VCaP (cell line): ENCODE measurements around the gene DCPS.

ENCODE experiments used
- H3K27ac ChIP-seq: fragments of 450-650 bp; 2 replicates; pipeline ENCODE4 v1.5.1; 2017
- CTCF ChIP-seq: fragments of 450-650 bp; conservative IDR thresholded peaks from 2 replicates; pipeline ENCODE4 v1.5.1; 2017; ENCODE audit warnings: mild to moderate bottlenecking, moderate library complexity

DCPS gene

GRCh38 chr11:126328938-126329643 is 25.2 kb downstream of the DCPS start:
- H3K27ac ChIP-seq: no peak overlapping the region
- no peak for TF ChIP-seq CTCF

GRCh38 chr11:126329644-126330211 is 25.9 kb downstream of the DCPS start:
- TF ChIP-seq CTCF: no peak
- H3K27ac ChIP-seq: no peak overlapping the region

- no peak overlapping the region for H3K27ac ChIP-seq
- no peak for TF ChIP-seq CTCF
Observed at GRCh38 chr11:126331286-126331685, 27.4 kb downstream of the DCPS start.

GRCh38 chr11:126332221-126332711 is 28.4 kb downstream of the DCPS start:
- no peak overlapping the region for H3K27ac ChIP-seq
- TF ChIP-seq CTCF: no peak

- H3K27ac ChIP-seq: no peak overlapping the region
- TF ChIP-seq CTCF: no peak
Observed at GRCh38 chr11:126333142-126333541, 29.3 kb downstream of the DCPS start.

- no peak for TF ChIP-seq CTCF
- H3K27ac ChIP-seq: no peak overlapping the region
Observed at GRCh38 chr11:126334659-126335462, 31.0 kb downstream of the DCPS start.

GRCh38 chr11:126335463-126335760 is 31.6 kb downstream of the DCPS start:
- H3K27ac ChIP-seq: no peak overlapping the region
- TF ChIP-seq CTCF: no peak
